GM21825 (cell line): Measurements from ENCODE around the gene PELO.

Source experiments
- ATAC-seq: cut with Tn5 transposase; IDR thresholded peaks from one replicate; pipeline ENCODE4 v1.9.1; 2021; ENCODE audit warnings: mild to moderate bottlenecking, moderate library complexity; ENCODE audit not compliant: unreplicated experiment

PELO gene

GRCh38 chr5:52822437-52822836 lies 34.7 kb downstream of the PELO start:
- ATAC-seq, result no peak

- no peak for ATAC-seq
Observed at GRCh38 chr5:52824827-52825226, 37.1 kb downstream of the PELO start.

GRCh38 chr5:52825826-52826225 lies 38.1 kb downstream of the PELO start:
- peak; percentile 88 for ATAC-seq

GRCh38 chr5:52827815-52828214 lies 40.1 kb downstream of the PELO start:
- no peak for ATAC-seq

- ATAC-seq, result no peak
Observed at GRCh38 chr5:52829664-52830063, 41.9 kb downstream of the PELO start.

- ATAC-seq, result no peak
Observed at GRCh38 chr5:52830650-52831049, 42.9 kb downstream of the PELO start.

- ATAC-seq, result no peak
Observed at GRCh38 chr5:52831786-52832511, 44.2 kb downstream of the PELO start.

GRCh38 chr5:52834320-52834719 lies 46.6 kb downstream of the PELO start:
- no peak for ATAC-seq

- no peak for ATAC-seq
Observed at GRCh38 chr5:52837068-52837467, 49.4 kb downstream of the PELO start.
